Astrocyte of the cerebellum (primary cell): ENCODE data around the gene MAP3K19.
A peak's percentile ranks its signal among the peaks of the same experiment; 100 is the strongest.

ENCODE experiments used
- DNase-seq: peaks from one replicate; pipeline ENCODE4 v3.0.0-alpha.2; 2011; ENCODE audit warnings: low read depth
- H3K4me3 ChIP-seq: 2 replicates; pipeline ENCODE4 v1.5.1; 2011; ENCODE audit warnings: mild to moderate bottlenecking, low read depth, low read length, moderate library complexity
- in situ Hi-C: cut with HindIII; loops from 2 replicates; pipeline ENCODE4 v1.10.0; 2017; ENCODE audit warnings: low sequenced_read_pairs
- TF ChIP-seq, protein P1 (sequence below): IDR thresholded peaks from 2 replicates; pipeline ENCODE4 v1.5.1; 2012; ENCODE audit warnings: low read length, low read depth, moderate library complexity, mild to moderate bottlenecking; ENCODE audit errors: missing control alignments

The MAP3K19 gene

DNA sequence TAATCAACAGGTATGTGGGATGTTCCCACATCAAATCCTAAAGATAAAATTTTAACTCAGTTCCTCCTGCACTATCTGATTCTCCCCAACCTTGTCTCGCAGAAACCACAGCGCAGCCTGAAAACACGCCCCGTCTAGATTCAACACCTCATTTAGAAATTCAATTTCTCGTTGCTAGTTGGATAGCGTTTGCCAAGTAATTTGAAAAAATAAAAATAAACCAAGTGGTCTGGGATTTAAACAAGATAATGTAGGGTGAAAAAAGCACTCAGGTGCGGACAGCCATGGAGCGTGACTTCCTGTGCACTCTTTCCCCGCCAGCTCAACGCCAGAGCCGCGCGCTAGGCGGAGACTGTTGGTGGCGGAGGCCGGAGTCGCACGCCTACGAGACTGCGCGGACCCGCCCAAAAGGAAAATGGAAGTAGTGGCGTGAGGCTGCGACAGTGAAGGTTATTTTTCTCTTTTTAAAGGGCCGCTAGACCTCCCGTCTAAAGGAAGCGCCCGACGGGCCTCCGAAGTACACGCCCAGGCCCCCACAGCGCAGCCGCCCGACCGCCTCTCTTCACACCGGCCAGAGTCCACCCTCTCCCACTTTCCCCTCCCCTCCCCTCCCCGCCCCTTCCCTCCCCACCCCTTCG is 129.2 kb downstream of the MAP3K19 start:
- TF ChIP-seq, protein P1, sequence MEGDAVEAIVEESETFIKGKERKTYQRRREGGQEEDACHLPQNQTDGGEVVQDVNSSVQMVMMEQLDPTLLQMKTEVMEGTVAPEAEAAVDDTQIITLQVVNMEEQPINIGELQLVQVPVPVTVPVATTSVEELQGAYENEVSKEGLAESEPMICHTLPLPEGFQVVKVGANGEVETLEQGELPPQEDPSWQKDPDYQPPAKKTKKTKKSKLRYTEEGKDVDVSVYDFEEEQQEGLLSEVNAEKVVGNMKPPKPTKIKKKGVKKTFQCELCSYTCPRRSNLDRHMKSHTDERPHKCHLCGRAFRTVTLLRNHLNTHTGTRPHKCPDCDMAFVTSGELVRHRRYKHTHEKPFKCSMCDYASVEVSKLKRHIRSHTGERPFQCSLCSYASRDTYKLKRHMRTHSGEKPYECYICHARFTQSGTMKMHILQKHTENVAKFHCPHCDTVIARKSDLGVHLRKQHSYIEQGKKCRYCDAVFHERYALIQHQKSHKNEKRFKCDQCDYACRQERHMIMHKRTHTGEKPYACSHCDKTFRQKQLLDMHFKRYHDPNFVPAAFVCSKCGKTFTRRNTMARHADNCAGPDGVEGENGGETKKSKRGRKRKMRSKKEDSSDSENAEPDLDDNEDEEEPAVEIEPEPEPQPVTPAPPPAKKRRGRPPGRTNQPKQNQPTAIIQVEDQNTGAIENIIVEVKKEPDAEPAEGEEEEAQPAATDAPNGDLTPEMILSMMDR: peak; percentile 35
- no peak for DNase-seq
- in situ Hi-C loops: loop anchor here (25.0 kb wide), 1 partner anchor 456 kb away; no protein-coding TSS in a partner anchor
- peak overlapping the region; percentile 99 for H3K4me3 ChIP-seq

DNA sequence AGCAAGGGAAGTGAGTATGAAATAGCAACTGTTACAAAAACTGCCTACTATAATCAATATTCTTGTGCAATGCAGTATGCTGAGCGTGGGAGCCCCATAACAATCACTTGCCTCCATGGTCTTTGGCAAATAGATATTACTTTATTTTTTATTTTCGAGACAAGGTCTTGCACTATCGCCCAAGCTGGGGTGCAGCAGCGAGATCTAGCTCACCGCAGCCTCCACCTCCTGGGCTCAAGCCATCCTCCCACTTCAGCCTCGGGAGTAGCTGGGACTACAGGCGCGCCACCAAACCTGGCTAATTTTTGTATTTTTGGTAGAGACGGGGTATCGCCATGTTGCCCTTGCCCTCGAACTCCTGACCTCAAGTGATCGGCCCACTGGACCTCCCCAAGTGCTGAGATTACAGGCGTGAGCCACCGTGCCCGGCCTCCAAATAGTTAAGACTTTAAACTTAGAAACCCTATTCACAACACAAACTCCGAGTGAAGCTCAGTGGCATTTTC is 129.8 kb downstream of the MAP3K19 start:
- in situ Hi-C loops: loop anchor here (25.0 kb wide), 1 partner anchor 455 kb away; no protein-coding TSS in a partner anchor
- no peak for DNase-seq
- TF ChIP-seq, protein P1: no peak
- peak overlapping the region; percentile 99 for H3K4me3 ChIP-seq
